SK-N-SH (cell line): Measurements from ENCODE around the gene PTGFRN. TPM values are rescaled to one million over a fixed set of nuclear protein-coding genes. Genes with fewer than 3 reads are reported as not detected.

Experiments
- CTCF ChIA-PET: fragments of 300-600, 350-600 bp; formaldehyde crosslinking; extraction: SDS; loops from one replicate; lab custom pipeline; 2021; lab: Yijun Ruan, JAX
- POLR2A ChIA-PET: fragments of 350-600 bp; sonication (Branson Sonifier 250); formaldehyde crosslinking; extraction: SDS; loops from one replicate; lab custom pipeline; 2020; ENCODE audit warnings: antibody characterized with exemption, inconsistent platforms; lab: Yijun Ruan, JAX
- DNase-seq: peaks from one replicate; pipeline ENCODE4 v3.0.0; 2012
- H2AFZ ChIP-seq: fragments of 200-600 bp; sonication (generic); 2 replicates; pipeline ENCODE4 v1.8.1; 2016; ENCODE audit warnings: antibody characterized with exemption, mild to moderate bottlenecking, low read depth
- H3F3A ChIP-seq: fragments of 200-600 bp; sonication (generic); replicated peaks from 2 replicates; pipeline ENCODE3; 2016; ENCODE audit warnings: antibody characterized with exemption, mild to moderate bottlenecking; ENCODE audit not compliant: insufficient read depth
- H3K27ac ChIP-seq, 2 experiments: fragments of 200-500 bp in 1 of 2; fragments of 200-600 bp in 1 of 2; sonication (Bioruptor generic) in 1 of 2; sonication (generic), shearing (Covaris generic) in 1 of 2; 2 replicates each; pipeline versions ENCODE4 v1.5.1 to v1.6.1; 2014 to 2016; ENCODE audit warnings: low read depth in 2 of 2, inconsistent platforms in 1 of 2, low read length in 1 of 2, mild to moderate bottlenecking in 1 of 2, mixed read lengths in 1 of 2
- H3K27me3 ChIP-seq: fragments of 200-600 bp; sonication (generic), shearing (Covaris generic); 2 replicates; pipeline ENCODE4 v1.6.1; 2016; ENCODE audit warnings: mixed run types; ENCODE audit not compliant: insufficient read depth
- H3K36me3 ChIP-seq, 2 experiments: fragments of 200-500 bp in 1 of 2; fragments of 200-600 bp in 1 of 2; sonication (Bioruptor generic) in 1 of 2; sonication (generic) in 1 of 2; replicated peaks in 1 of 2; 2 replicates each; pipeline versions ENCODE3 to v1.5.1; 2014 to 2016; ENCODE audit warnings: low read length in 1 of 2, mild to moderate bottlenecking in 1 of 2; ENCODE audit not compliant: insufficient read depth in 2 of 2, control insufficient read depth in 1 of 2
- H3K4me1 ChIP-seq, 2 experiments: fragments of 200-500 bp in 1 of 2; fragments of 200-600 bp in 1 of 2; sonication (Bioruptor generic) in 1 of 2; sonication (generic), shearing (Covaris generic) in 1 of 2; 2 replicates each; pipeline versions ENCODE4 v1.5.1 to v1.6.1; 2014 to 2016; ENCODE audit warnings: low read depth in 1 of 2, low read length in 1 of 2, mixed run types in 1 of 2; ENCODE audit not compliant: insufficient read depth in 2 of 2, control insufficient read depth in 1 of 2
- H3K4me2 ChIP-seq: fragments of 200-600 bp; sonication (generic), shearing (Covaris generic); 2 replicates; pipeline ENCODE4 v1.6.1; 2017; ENCODE audit warnings: mixed run types
- H3K4me3 ChIP-seq, 2 experiments: fragments of 200-500 bp in 1 of 2; fragments of 200-600 bp in 1 of 2; sonication (Bioruptor generic) in 1 of 2; sonication (generic), shearing (Covaris generic) in 1 of 2; 2 replicates each; pipeline versions ENCODE4 v1.5.1 to v1.8.1; 2014 to 2016; ENCODE audit warnings: low read depth in 2 of 2, inconsistent platforms in 1 of 2, low read length in 1 of 2, mild to moderate bottlenecking in 1 of 2, mixed read lengths in 1 of 2, moderate library complexity in 1 of 2
- H3K79me2 ChIP-seq: fragments of 200-600 bp; sonication (generic); 2 replicates; pipeline ENCODE4 v1.8.1; 2017; ENCODE audit warnings: mild to moderate bottlenecking; ENCODE audit not compliant: insufficient read depth
- H3K9ac ChIP-seq: fragments of 200-600 bp; sonication (generic); 2 replicates; pipeline ENCODE4 v1.6.1; 2017; ENCODE audit warnings: mixed run types
- H3K9me2 ChIP-seq: fragments of 200-600 bp; sonication (generic); 2 replicates; pipeline ENCODE4 v1.6.1; 2017; ENCODE audit warnings: mixed run types
- H3K9me3 ChIP-seq: fragments of 200-600 bp; sonication (generic); 2 replicates; pipeline ENCODE4 v1.6.1; 2017; ENCODE audit warnings: mixed run types, mild to moderate bottlenecking, moderate library complexity
- H4K20me1 ChIP-seq: fragments of 200-600 bp; sonication (generic); 2 replicates; pipeline ENCODE4 v1.6.1; 2017; ENCODE audit warnings: mild to moderate bottlenecking, mixed run types; ENCODE audit not compliant: insufficient read depth
- ELF1 ChIP-seq: IDR thresholded peaks from 2 replicates; pipeline ENCODE4 v1.4.0; 2012
- FOSL2 ChIP-seq: IDR thresholded peaks from 2 replicates; pipeline ENCODE4 v1.4.0; 2012; ENCODE audit warnings: low read depth, mild to moderate bottlenecking, moderate library complexity, borderline replicate concordance
- FOXJ3 ChIP-seq: sonication (generic); formaldehyde crosslinking; IDR thresholded peaks from 2 replicates; pipeline ENCODE4 v1.5.1; 2020; ENCODE audit warnings: mild to moderate bottlenecking, missing genetic modification reagents
- FOXM1 ChIP-seq: IDR thresholded peaks from 2 replicates; pipeline ENCODE4 v1.4.0; 2012; ENCODE audit warnings: low read depth, mild to moderate bottlenecking
- JUND ChIP-seq: IDR thresholded peaks from 2 replicates; pipeline ENCODE4 v1.4.0; 2012
- MEF2A ChIP-seq: IDR thresholded peaks from 2 replicates; pipeline ENCODE4 v1.4.0; 2012; ENCODE audit warnings: low read depth, borderline replicate concordance
- NRF1 ChIP-seq: IDR thresholded peaks from 2 replicates; pipeline ENCODE4 v1.6.1; 2012; ENCODE audit warnings: low read depth, mild to moderate bottlenecking, low read length
- RCOR1 ChIP-seq: fragments of 150-350 bp; IDR thresholded peaks from 2 replicates; pipeline ENCODE4 v1.6.1; 2017; ENCODE audit warnings: antibody characterized with exemption, low read length
- RFX5 ChIP-seq: IDR thresholded peaks from 2 replicates; pipeline ENCODE4 v1.6.1; 2012; ENCODE audit warnings: mild to moderate bottlenecking, improper control_type of control experiment, low read length
- RXRA ChIP-seq: IDR thresholded peaks from 2 replicates; pipeline ENCODE4 v1.4.0; 2012; ENCODE audit warnings: low read depth, mild to moderate bottlenecking, borderline replicate concordance
- SIN3A ChIP-seq: IDR thresholded peaks from 2 replicates; pipeline ENCODE4 v1.6.1; 2012; ENCODE audit warnings: low read depth, mild to moderate bottlenecking, low read length, moderate library complexity, borderline replicate concordance
- SMC3 ChIP-seq: IDR thresholded peaks from 2 replicates; pipeline ENCODE4 v1.6.1; 2012; ENCODE audit warnings: low read depth, low read length, improper control_type of control experiment
- TAF1 ChIP-seq: IDR thresholded peaks from 2 replicates; pipeline ENCODE4 v1.6.1; 2012; ENCODE audit warnings: low read depth, mild to moderate bottlenecking, low read length, moderate library complexity, borderline replicate concordance
- TCF12 ChIP-seq: IDR thresholded peaks from 2 replicates; pipeline ENCODE4 v1.4.0; 2012
- TEAD4 ChIP-seq: IDR thresholded peaks from 2 replicates; pipeline ENCODE4 v1.4.0; 2012; ENCODE audit warnings: mild to moderate bottlenecking, borderline replicate concordance; ENCODE audit not compliant: insufficient read depth
- WGBS: methylation state at CpG from one replicate; pipeline ENCODE4 v1.1.6; 2017; ENCODE audit warnings: low lambda C conversion rate; 5-methylcytosine and 5-hydroxymethylcytosine counted together
- polyA plus RNA-seq, 3 experiments: library from polyadenylated mRNA; depleted of rRNA; stranded (reverse); fragments of >200 nt; gene quantifications; 2 replicates each; pipeline ENCODE4 v1.2.3, GENCODE V29; 2012
- TF ChIP-seq, protein P1 (sequence below): fragments of 150-350 bp; IDR thresholded peaks from 2 replicates; pipeline ENCODE4 v1.6.1; 2016; ENCODE audit warnings: mild to moderate bottlenecking, low read depth, low read length
- TF ChIP-seq, protein P2 (sequence below): fragments of 150-350 bp; IDR thresholded peaks from 2 replicates; pipeline ENCODE4 v1.6.1; 2017; ENCODE audit warnings: antibody characterized with exemption, low read length, low read depth, borderline replicate concordance
- TF ChIP-seq, protein P3 (sequence below): IDR thresholded peaks from 2 replicates; pipeline ENCODE4; 2012

The PTGFRN gene
- polyA plus RNA-seq, 1 of the 3 experiments (the other 2 are of a cell fraction), result 22.4 TPM

DNA sequence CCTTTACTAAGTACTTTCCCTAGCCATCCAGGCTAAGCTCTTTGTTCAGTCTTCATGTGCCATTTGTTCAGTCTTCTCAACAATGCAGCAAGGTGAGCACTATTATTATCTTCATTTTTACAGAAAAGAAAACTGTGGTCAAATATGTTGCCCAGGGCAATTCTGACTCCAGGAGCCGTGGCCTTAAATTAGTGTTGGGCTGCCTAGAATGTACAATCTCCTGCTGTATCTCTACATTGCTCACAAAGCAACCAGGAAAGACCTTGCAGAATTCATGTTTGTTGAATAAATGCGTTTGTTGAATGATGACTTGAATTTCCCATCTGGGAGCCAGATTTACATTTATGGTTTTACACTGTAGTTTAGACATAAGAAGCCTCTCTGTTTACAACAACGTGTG lies 106.0 kb downstream of the PTGFRN start (continued):
- TF ChIP-seq ELF1 (no peak), RXRA (no peak), FOXJ3 (CRISPR knock-in tag) (no peak)

DNA sequence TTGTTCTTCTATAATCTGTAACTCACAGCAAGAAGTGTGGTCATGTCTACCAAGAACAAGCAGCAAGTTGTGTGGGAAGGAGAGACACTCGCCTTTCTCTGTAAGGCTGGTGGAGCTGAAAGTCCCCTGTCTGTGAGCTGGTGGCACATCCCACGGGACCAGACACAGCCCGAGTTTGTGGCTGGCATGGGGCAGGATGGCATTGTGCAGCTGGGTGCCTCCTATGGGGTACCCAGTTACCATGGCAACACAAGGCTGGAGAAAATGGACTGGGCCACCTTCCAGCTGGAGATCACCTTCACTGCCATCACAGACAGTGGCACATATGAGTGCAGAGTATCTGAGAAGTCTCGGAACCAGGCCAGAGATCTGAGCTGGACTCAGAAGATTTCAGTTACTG lies 107.3 kb downstream of the PTGFRN start:
- Histone ChIP-seq H3K79me2 (no peaks in the 10 kb centered on the region), H3K27ac (no peak overlapping the region), H3K4me2 (no peak overlapping the region), H3K4me3 (no peak overlapping the region), H3K9me2 (no peaks in the 10 kb centered on the region), H3K4me1 (peaks cover 0 to 9% of the 10 kb centered on the region in 2 experiments; a peak in 2 of 4 replicates), H3K9ac (no peak overlapping the region)
- CTCF ChIA-PET, result interaction anchor here (0.9 to 1.2 kb wide), 4 partner anchors 8 to 279 kb away, joined by 3 to 4 read pairs (median 3); no protein-coding TSS in a partner anchor
- no peak for DNase-seq
- POLR2A ChIA-PET, result no interaction called here
- TF ChIP-seq SIN3A (no peak), SMC3 (no peak), ELF1 (no peak), TEAD4 (no peak), FOXM1 (no peak), TAF1 (no peak), RCOR1 (no peak), NRF1 (no peak), TCF12 (no peak), MEF2A (no peak), FOSL2 (no peak), JUND (no peak), RFX5 (no peak), FOXJ3 (CRISPR knock-in tag) (no peak)
- TF ChIP-seq, protein P1, sequence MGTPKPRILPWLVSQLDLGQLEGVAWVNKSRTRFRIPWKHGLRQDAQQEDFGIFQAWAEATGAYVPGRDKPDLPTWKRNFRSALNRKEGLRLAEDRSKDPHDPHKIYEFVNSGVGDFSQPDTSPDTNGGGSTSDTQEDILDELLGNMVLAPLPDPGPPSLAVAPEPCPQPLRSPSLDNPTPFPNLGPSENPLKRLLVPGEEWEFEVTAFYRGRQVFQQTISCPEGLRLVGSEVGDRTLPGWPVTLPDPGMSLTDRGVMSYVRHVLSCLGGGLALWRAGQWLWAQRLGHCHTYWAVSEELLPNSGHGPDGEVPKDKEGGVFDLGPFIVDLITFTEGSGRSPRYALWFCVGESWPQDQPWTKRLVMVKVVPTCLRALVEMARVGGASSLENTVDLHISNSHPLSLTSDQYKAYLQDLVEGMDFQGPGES, result no peak
- TF ChIP-seq, protein P2, sequence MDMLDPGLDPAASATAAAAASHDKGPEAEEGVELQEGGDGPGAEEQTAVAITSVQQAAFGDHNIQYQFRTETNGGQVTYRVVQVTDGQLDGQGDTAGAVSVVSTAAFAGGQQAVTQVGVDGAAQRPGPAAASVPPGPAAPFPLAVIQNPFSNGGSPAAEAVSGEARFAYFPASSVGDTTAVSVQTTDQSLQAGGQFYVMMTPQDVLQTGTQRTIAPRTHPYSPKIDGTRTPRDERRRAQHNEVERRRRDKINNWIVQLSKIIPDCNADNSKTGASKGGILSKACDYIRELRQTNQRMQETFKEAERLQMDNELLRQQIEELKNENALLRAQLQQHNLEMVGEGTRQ, result no peak
- TF ChIP-seq, protein P3, sequence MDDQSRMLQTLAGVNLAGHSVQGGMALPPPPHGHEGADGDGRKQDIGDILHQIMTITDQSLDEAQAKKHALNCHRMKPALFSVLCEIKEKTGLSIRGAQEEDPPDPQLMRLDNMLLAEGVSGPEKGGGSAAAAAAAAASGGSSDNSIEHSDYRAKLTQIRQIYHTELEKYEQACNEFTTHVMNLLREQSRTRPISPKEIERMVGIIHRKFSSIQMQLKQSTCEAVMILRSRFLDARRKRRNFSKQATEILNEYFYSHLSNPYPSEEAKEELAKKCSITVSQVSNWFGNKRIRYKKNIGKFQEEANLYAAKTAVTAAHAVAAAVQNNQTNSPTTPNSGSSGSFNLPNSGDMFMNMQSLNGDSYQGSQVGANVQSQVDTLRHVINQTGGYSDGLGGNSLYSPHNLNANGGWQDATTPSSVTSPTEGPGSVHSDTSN, result no peak
- TF ChIP-seq, all 33 proteins: peak for 0
- 74% methylated on average over 2 of the region's 4 CpGs for WGBS
- Histone ChIP-seq H3K36me3 (no peaks in the 10 kb centered on the region), H3K9me3 (no peaks in the 10 kb centered on the region), H2AFZ (no peak overlapping the region), H4K20me1 (no peaks in the 10 kb centered on the region), H3K27me3 (no peaks in the 10 kb centered on the region), H3F3A (no peaks in the 10 kb centered on the region)
